Inflammatory macrophage treated with lipopolysaccharide for 1 hour (primary cell): Measurements from ENCODE around the gene PRC1.
"Not testable (repeated sequence)": the region's sequence is repeated elsewhere in the genome, so short reads cannot be mapped to it uniquely, and the experiment has no call there.

Experiments
- DNase-seq, 2 donors: peaks; one replicate each; pipeline ENCODE4 v3.0.0-alpha.2; 2020 to 2022

PRC1 gene

GRCh38 chr15:90931828-90932659, 62.3 kb downstream of the PRC1 start, which contains the start of gene HDDC3:
HDDC3 (minus strand) TSS chr15:90932549; CDS start chr15:90932540, 9 bp downstream.
- DNase-seq: peak; percentile 77 to 98

GRCh38 chr15:90931575-90931827, 62.8 kb downstream of the PRC1 start:
- no peak for DNase-seq

- DNase-seq: peak in 1 of 2 donors; percentile 50
Observed at GRCh38 chr15:90930861-90931574, 63.3 kb downstream of the PRC1 start.

- DNase-seq: peak; percentile 30 to 33
Observed at GRCh38 chr15:90929246-90930019, 64.9 kb downstream of the PRC1 start.

GRCh38 chr15:90928106-90928505, 66.2 kb downstream of the PRC1 start:
- peak; percentile 36 to 43 for DNase-seq

GRCh38 chr15:90926766-90927165, 67.6 kb downstream of the PRC1 start:
- DNase-seq: not testable (repeated sequence)

GRCh38 chr15:90924375-90924774, 70.0 kb downstream of the PRC1 start:
- no peak for DNase-seq

GRCh38 chr15:90922712-90923322, 71.5 kb downstream of the PRC1 start:
- not testable (repeated sequence) for DNase-seq

- DNase-seq: no peak
Observed at GRCh38 chr15:90921887-90922286, 72.4 kb downstream of the PRC1 start.

- no peak for DNase-seq
Observed at GRCh38 chr15:90918835-90919234, 75.5 kb downstream of the PRC1 start.

- no peak for DNase-seq
Observed at GRCh38 chr15:90918034-90918788, 76.1 kb downstream of the PRC1 start.

- no peak for DNase-seq
Observed at GRCh38 chr15:90917569-90917968, 76.8 kb downstream of the PRC1 start.

GRCh38 chr15:90916461-90916860, 77.9 kb downstream of the PRC1 start:
- no peak for DNase-seq
